GM12875 (cell line): ENCODE data around the gene PLEKHM3.
"Not testable (repeated sequence)": the region's sequence is repeated elsewhere in the genome, so short reads cannot be mapped to it uniquely, and the experiment has no call there.

Source experiments
- H3K4me3 ChIP-seq: one replicate; pipeline ENCODE4 v1.5.1; 2011; ENCODE audit warnings: low read depth, low read length, control low read depth
- CTCF ChIP-seq: IDR thresholded peaks from 2 replicates; pipeline ENCODE4 v1.5.1; 2011; ENCODE audit warnings: low read depth, mild to moderate bottlenecking, control low read depth, inconsistent platforms, low read length, moderate library complexity, borderline replicate concordance; ENCODE audit not compliant: insufficient read depth

Gene PLEKHM3

GRCh38 chr2:207813221-207813916 lies 212.0 kb downstream of the PLEKHM3 start:
- TF ChIP-seq CTCF = no peak; the same call in 1 of the 2 replicates
- H3K4me3 ChIP-seq = no peak overlapping the region

- TF ChIP-seq CTCF = no peak
These were observed 212.6 kb downstream of the PLEKHM3 start for GRCh38 chr2:207812726-207813080.

GRCh38 chr2:207812058-207812725 lies 213.1 kb downstream of the PLEKHM3 start:
- no peak overlapping the region for H3K4me3 ChIP-seq
- TF ChIP-seq CTCF = no peak

More at GRCh38 chr2:207812726-207813080, 212.6 kb downstream of the PLEKHM3 start:
- H3K4me3 ChIP-seq = no peak overlapping the region

GRCh38 chr2:207811658-207812057 lies 213.7 kb downstream of the PLEKHM3 start:
- not testable (repeated sequence) for H3K4me3 ChIP-seq

- H3K4me3 ChIP-seq = no peak overlapping the region
- no peak for TF ChIP-seq CTCF
These were observed 215.0 kb downstream of the PLEKHM3 start for GRCh38 chr2:207810200-207810788.

- H3K4me3 ChIP-seq = no peak overlapping the region
- no peak for TF ChIP-seq CTCF
These were observed 217.2 kb downstream of the PLEKHM3 start for GRCh38 chr2:207808119-207808518.

GRCh38 chr2:207807516-207807915 lies 217.8 kb downstream of the PLEKHM3 start:
- no peak overlapping the region for H3K4me3 ChIP-seq
- no peak for TF ChIP-seq CTCF
